Progenitor cell of endocrine pancreas (in vitro differentiated cells): ENCODE results near the gene MAML3. TPM values are rescaled to one million over a fixed set of nuclear protein-coding genes. Genes with fewer than 3 reads are reported as not detected.

Source experiments
- DNase-seq: peaks from one replicate; pipeline ENCODE4 v3.0.0; 2021; ENCODE audit warnings: low spot score; ENCODE audit not compliant: unreplicated experiment
- H3K27ac Mint-ChIP-seq: 2 replicates; pipeline ENCODE4 v1.8.0; 2021; ENCODE audit warnings: mild to moderate bottlenecking, moderate library complexity, mixed read lengths
- H3K27me3 Mint-ChIP-seq: 2 replicates; pipeline ENCODE4 v1.8.0; 2021; ENCODE audit warnings: mixed read lengths
- H3K36me3 Mint-ChIP-seq: 2 replicates; pipeline ENCODE4 v1.8.0; 2022; ENCODE audit warnings: mixed read lengths; ENCODE audit not compliant: insufficient read depth
- H3K4me1 Mint-ChIP-seq: 2 replicates; pipeline ENCODE4 v1.8.0; 2021; ENCODE audit warnings: low read depth, mixed read lengths
- H3K4me3 Mint-ChIP-seq: 2 replicates; pipeline ENCODE4 v1.8.0; 2021; ENCODE audit warnings: low read depth, mild to moderate bottlenecking, moderate library complexity, mixed read lengths
- H3K9me3 Mint-ChIP-seq: 2 replicates; pipeline ENCODE4 v1.8.0; 2021; ENCODE audit warnings: low read depth, mixed read lengths
- CTCF ChIP-seq: fragments of 200-600 bp; sonication (generic); IDR thresholded peaks from one replicate; pipeline ENCODE4 v1.5.0; 2021; ENCODE audit warnings: antibody characterized with exemption, mild to moderate bottlenecking; ENCODE audit not compliant: unreplicated experiment
- total RNA-seq: library from RNA; stranded (reverse); gene quantifications from 2 replicates; pipeline ENCODE4 v1.2.1, GENCODE V29; 2021

MAML3 gene
- total RNA-seq, 1 donor from 2014 or later, result 48.5 TPM

- H3K4me1 Mint-ChIP-seq, result peaks cover 33% of the 10 kb centered on the region
- H3K27me3 Mint-ChIP-seq, result no peaks in the 10 kb centered on the region
Measured at GRCh38 chr4:139985401-139985800, 168.6 kb downstream of the MAML3 start.

GRCh38 chr4:139984471-139984870 lies 169.5 kb downstream of the MAML3 start:
- Mint-ChIP-seq H3K36me3 (peaks cover 5% of the 10 kb centered on the region), H3K27me3 (no peaks in the 10 kb centered on the region), H3K27ac (no peak overlapping the region), H3K4me3 (no peak overlapping the region), H3K9me3 (peaks cover under 1% of the 10 kb centered on the region), H3K4me1 (peaks cover 31% of the 10 kb centered on the region)
- DNase-seq, result no peak
- TF ChIP-seq CTCF, result no peak

More at GRCh38 chr4:139985401-139985800, 168.6 kb downstream of the MAML3 start:
- no peak for DNase-seq
- Mint-ChIP-seq H3K4me3 (no peak overlapping the region), H3K27ac (no peak overlapping the region), H3K36me3 (peaks cover 3% of the 10 kb centered on the region), H3K9me3 (peaks cover 2% of the 10 kb centered on the region)
- no peak for TF ChIP-seq CTCF

GRCh38 chr4:139978692-139979091 lies 175.3 kb downstream of the MAML3 start:
- Mint-ChIP-seq H3K4me1 (peaks cover 11% of the 10 kb centered on the region), H3K9me3 (no peaks in the 10 kb centered on the region), H3K4me3 (no peak overlapping the region), H3K27ac (no peak overlapping the region), H3K27me3 (no peaks in the 10 kb centered on the region), H3K36me3 (peaks cover 6% of the 10 kb centered on the region)
- TF ChIP-seq CTCF, result no peak
- no peak for DNase-seq

GRCh38 chr4:139977838-139978609 lies 176.0 kb downstream of the MAML3 start:
- no peak for TF ChIP-seq CTCF
- Mint-ChIP-seq H3K4me1 (peaks cover 15% of the 10 kb centered on the region), H3K36me3 (peaks cover 6% of the 10 kb centered on the region), H3K4me3 (no peak overlapping the region), H3K27me3 (no peaks in the 10 kb centered on the region), H3K27ac (no peak overlapping the region), H3K9me3 (no peaks in the 10 kb centered on the region)
- no peak for DNase-seq

GRCh38 chr4:139975830-139976272 lies 178.1 kb downstream of the MAML3 start:
- H3K36me3 Mint-ChIP-seq, result peaks cover 6% of the 10 kb centered on the region
- TF ChIP-seq CTCF, result no peak
- H3K27ac Mint-ChIP-seq, result peak overlapping the region; percentile 35
- H3K9me3 Mint-ChIP-seq, result no peaks in the 10 kb centered on the region
- H3K4me1 Mint-ChIP-seq, result peaks cover 15% of the 10 kb centered on the region
- H3K27me3 Mint-ChIP-seq, result no peaks in the 10 kb centered on the region
- no peak overlapping the region for H3K4me3 Mint-ChIP-seq
- no peak for DNase-seq
